ENCODE measurements around the gene DISC1. TPM values are rescaled to one million over a fixed set of nuclear protein-coding genes. Genes with fewer than 3 reads are reported as not detected.

Gene DISC1
- total and polyA plus RNA-seq, 2 donors (not counting 3 experiments of a cell fraction or from before 2014, with no cell fraction given) = 3.3 to 14.7 TPM

DNA sequence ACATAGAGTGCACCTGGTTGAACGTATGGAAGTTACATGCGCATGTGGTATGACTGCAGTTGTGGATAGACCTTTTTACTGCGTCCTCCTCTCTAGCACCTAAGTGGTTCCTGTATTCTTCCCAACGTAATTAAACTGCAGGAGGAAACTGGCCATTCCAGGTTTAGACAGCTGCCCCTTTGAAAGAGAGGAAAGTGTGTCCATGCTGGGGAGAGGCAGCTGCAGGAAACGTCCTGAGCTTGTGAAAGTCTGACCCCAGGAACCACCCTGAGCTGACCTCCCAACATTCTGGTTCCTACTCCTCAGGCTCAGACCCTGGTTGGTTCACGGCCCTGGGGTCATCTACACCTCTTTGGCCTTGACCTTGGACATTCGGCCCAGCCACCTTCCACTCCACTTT lies 309.3 kb downstream of the DISC1 start:
- no peak overlapping the region for H3K4me3 ChIP-seq (replicated peaks in 1 of 3; ENCODE audit: insufficient read depth in 1 of 3, low read depth in 1 of 3, low read length in 3 of 3)
- no TSS peak for BruUV-seq (replicated peaks)
- peaks cover 3% of the 10 kb centered on the region for H3K4me1 ChIP-seq (ENCODE audit: control insufficient read depth, extremely low read depth, insufficient read depth, low read length)
- H3K9me1 ChIP-seq (replicated peaks; ENCODE audit: control insufficient read depth, extremely low read depth, insufficient read depth, low read length) = no peaks in the 10 kb centered on the region
- no peaks in the 10 kb centered on the region for H3K9me3 ChIP-seq (replicated peaks; ENCODE audit: control insufficient read depth, insufficient read depth, low read length)
- no peaks in the 10 kb centered on the region for H3K36me3 ChIP-seq (ENCODE audit: control insufficient read depth in 2 of 2, extremely low read depth in 1 of 2, insufficient read depth in 2 of 2, low read length in 2 of 2)
- H3K9ac ChIP-seq (replicated peaks; ENCODE audit: extremely low read depth, insufficient read depth, low read length) = no peak overlapping the region
- no peak for DNase-seq (ENCODE audit: low read depth, low spot score)
- H3K27me3 ChIP-seq (ENCODE audit: control insufficient read depth in 2 of 2, insufficient read depth in 2 of 2, low read length in 2 of 2) = no peaks in the 10 kb centered on the region
- H3K4me2 ChIP-seq (ENCODE audit: insufficient read depth, low read length) = no peak overlapping the region
- no peaks in the 10 kb centered on the region for H4K20me1 ChIP-seq (replicated peaks; ENCODE audit: control insufficient read depth, extremely low read depth, insufficient read depth, low read length)
- no peak overlapping the region for H3K27ac ChIP-seq (ENCODE audit: insufficient read depth, low read depth, low read length)
- H3K79me2 ChIP-seq (ENCODE audit: control insufficient read depth, insufficient read depth, low read length) = no peaks in the 10 kb centered on the region
- POLR2A ChIA-PET = no interaction called here
- intact Hi-C loops (cut with micrococcal nuclease) (no loop called here), dilution Hi-C loops (cut with MboI; ENCODE audit: extremely low pct_ligation_motif_present, low sequenced_read_pairs) (no loop called here)
- FAIRE-seq = no peak
- CTCF ChIA-PET = no interaction called here
- H2AFZ ChIP-seq (ENCODE audit: low read depth, low read length) = no peak overlapping the region
- no peak for TF ChIP-seq MYC (IDR thresholded peaks at IDR 0.05; ENCODE audit: low read depth, low read length)
- TF ChIP-seq, protein P1, sequence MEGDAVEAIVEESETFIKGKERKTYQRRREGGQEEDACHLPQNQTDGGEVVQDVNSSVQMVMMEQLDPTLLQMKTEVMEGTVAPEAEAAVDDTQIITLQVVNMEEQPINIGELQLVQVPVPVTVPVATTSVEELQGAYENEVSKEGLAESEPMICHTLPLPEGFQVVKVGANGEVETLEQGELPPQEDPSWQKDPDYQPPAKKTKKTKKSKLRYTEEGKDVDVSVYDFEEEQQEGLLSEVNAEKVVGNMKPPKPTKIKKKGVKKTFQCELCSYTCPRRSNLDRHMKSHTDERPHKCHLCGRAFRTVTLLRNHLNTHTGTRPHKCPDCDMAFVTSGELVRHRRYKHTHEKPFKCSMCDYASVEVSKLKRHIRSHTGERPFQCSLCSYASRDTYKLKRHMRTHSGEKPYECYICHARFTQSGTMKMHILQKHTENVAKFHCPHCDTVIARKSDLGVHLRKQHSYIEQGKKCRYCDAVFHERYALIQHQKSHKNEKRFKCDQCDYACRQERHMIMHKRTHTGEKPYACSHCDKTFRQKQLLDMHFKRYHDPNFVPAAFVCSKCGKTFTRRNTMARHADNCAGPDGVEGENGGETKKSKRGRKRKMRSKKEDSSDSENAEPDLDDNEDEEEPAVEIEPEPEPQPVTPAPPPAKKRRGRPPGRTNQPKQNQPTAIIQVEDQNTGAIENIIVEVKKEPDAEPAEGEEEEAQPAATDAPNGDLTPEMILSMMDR (IDR thresholded peaks at IDR 0.05; ENCODE audit: extremely low read depth in 1 of 2, insufficient read depth in 1 of 2, low read depth in 1 of 2, low read length in 2 of 2) = no peak
- no peak for TF ChIP-seq EZH2 (IDR thresholded peaks at IDR 0.05; ENCODE audit: borderline replicate concordance, low read depth, low read length, severe bottlenecking)
- no peak for TF ChIP-seq FOS (IDR thresholded peaks at IDR 0.05; ENCODE audit: borderline replicate concordance, insufficient read depth, low read length)

DNA sequence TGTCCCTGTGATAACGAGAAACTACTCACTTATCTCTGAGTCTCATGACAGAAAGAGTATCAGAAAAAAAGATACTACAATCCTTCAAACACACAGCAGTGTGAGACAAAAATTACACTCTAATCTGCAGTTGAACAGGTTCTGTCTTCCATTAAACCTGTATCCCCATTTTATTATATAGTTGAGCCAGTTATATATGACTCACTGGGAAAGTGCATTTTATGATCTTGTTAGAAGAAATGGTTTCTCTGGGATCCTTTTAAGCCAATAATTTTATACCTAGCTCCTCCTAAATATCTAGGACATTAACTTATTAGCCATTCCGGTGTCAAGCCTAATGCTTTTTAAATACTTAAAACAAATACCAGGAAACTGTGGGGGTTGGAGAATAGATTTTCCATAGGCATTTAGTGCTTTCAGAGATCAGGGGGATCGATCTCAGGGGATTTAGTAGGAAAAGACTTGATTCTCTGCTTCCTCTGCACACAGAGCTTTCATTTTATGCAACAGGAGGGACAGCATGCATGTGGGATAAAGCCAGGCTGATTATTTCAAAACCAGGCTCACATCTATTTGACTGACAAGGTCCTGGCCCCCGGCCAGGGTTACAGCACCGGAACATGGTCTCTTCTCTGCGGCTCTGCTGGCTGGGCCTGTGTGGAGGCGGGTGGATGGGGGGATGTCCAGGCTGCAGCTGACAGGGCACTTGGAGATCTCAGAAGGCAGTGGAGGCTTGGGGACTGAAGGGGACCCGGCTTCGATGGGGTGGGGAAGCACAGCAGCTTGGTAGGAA lies 310.6 kb downstream of the DISC1 start:
- ChIA-PET POLR2A (no interaction called here), CTCF (interaction anchor here (1.1 kb wide), 1 partner anchor 46 kb away, joined by 4 read pairs; no protein-coding TSS in a partner anchor)
- no peak overlapping the region for H3K9ac ChIP-seq (replicated peaks; ENCODE audit: extremely low read depth, insufficient read depth, low read length)
- no peak overlapping the region for H2AFZ ChIP-seq (ENCODE audit: low read depth, low read length)
- FAIRE-seq = no peak
- H3K4me1 ChIP-seq (ENCODE audit: control insufficient read depth, extremely low read depth, insufficient read depth, low read length) = peaks cover 3% of the 10 kb centered on the region
- no peaks in the 10 kb centered on the region for H3K36me3 ChIP-seq (ENCODE audit: control insufficient read depth in 2 of 2, extremely low read depth in 1 of 2, insufficient read depth in 2 of 2, low read length in 2 of 2)
- no peak for TF ChIP-seq GATA2 (IDR thresholded peaks at IDR 0.05; ENCODE audit: insufficient read depth, insufficient read length, low read depth, low read length)
- H3K4me3 ChIP-seq (replicated peaks in 1 of 3; ENCODE audit: insufficient read depth in 1 of 3, low read depth in 1 of 3, low read length in 3 of 3) = no peak overlapping the region
- no peaks in the 10 kb centered on the region for H3K79me2 ChIP-seq (ENCODE audit: control insufficient read depth, insufficient read depth, low read length)
- H3K9me3 ChIP-seq (replicated peaks; ENCODE audit: control insufficient read depth, insufficient read depth, low read length) = no peaks in the 10 kb centered on the region
- no peaks in the 10 kb centered on the region for H4K20me1 ChIP-seq (replicated peaks; ENCODE audit: control insufficient read depth, extremely low read depth, insufficient read depth, low read length)
- no peak overlapping the region for H3K4me2 ChIP-seq (ENCODE audit: insufficient read depth, low read length)
- no peaks in the 10 kb centered on the region for H3K9me1 ChIP-seq (replicated peaks; ENCODE audit: control insufficient read depth, extremely low read depth, insufficient read depth, low read length)
- intact Hi-C loops (cut with micrococcal nuclease) (no loop called here), dilution Hi-C loops (cut with MboI; ENCODE audit: extremely low pct_ligation_motif_present, low sequenced_read_pairs) (no loop called here)
- H3K27ac ChIP-seq (ENCODE audit: insufficient read depth, low read depth, low read length) = no peak overlapping the region
- H3K27me3 ChIP-seq (ENCODE audit: control insufficient read depth in 2 of 2, insufficient read depth in 2 of 2, low read length in 2 of 2) = no peaks in the 10 kb centered on the region
- no TSS peak for BruUV-seq (replicated peaks)
- DNase-seq (ENCODE audit: low read depth, low spot score) = no peak
